H1 (cell line): ENCODE data around the gene ARHGEF38. TPM values are rescaled to one million over a fixed set of nuclear protein-coding genes. Genes with fewer than 3 reads are reported as not detected.

Experiments used
- CTCF ChIA-PET: fragments of 300-600 bp; sonication (Branson Sonifier 250); formaldehyde crosslinking; loops from one replicate; lab custom pipeline; 2021; ENCODE audit not compliant: partially characterized antibody; lab: Charles Lee
- POLR2A ChIA-PET: fragments of 300-600 bp; sonication (Branson Sonifier 250); formaldehyde crosslinking; loops from one replicate; lab custom pipeline; 2021; ENCODE audit warnings: inconsistent platforms; ENCODE audit not compliant: partially characterized antibody; lab: Charles Lee
- DNase-seq, 2 experiments: peaks; one replicate each; pipeline versions ENCODE4 v3.0.0 to v3.0.0-alpha.2; 2010 to 2022; ENCODE audit warnings: low spot score in 2 of 2, low read depth in 1 of 2, mixed read lengths in 1 of 2
- FAIRE-seq: peaks from 2 replicates; lab custom pipeline; 2011; peaks lifted over from hg19 to GRCh38; lab: Jason Lieb, UNC
- H2AFZ ChIP-seq: 2 replicates; pipeline ENCODE4 v1.8.1; 2012; ENCODE audit warnings: low read length, inconsistent platforms
- H2AK5ac ChIP-seq: 2 replicates; pipeline ENCODE4 v1.6.1; 2013; ENCODE audit warnings: low read depth, low read length
- H2BK120ac ChIP-seq: replicated peaks from 2 replicates; pipeline ENCODE3; 2013; ENCODE audit warnings: low read depth, low read length, inconsistent platforms
- H2BK12ac ChIP-seq: 2 replicates; pipeline ENCODE4 v1.6.1; 2013; ENCODE audit warnings: low read depth, low read length
- H2BK15ac ChIP-seq: 2 replicates; pipeline ENCODE4 v1.6.1; 2013; ENCODE audit warnings: low read length
- H2BK20ac ChIP-seq: 2 replicates; pipeline ENCODE4 v1.6.1; 2013; ENCODE audit warnings: low read length
- H2BK5ac ChIP-seq: 2 replicates; pipeline ENCODE4 v1.6.1; 2013; ENCODE audit warnings: low read depth, low read length
- H3K14ac ChIP-seq: 2 replicates; pipeline ENCODE4 v1.6.1; 2013; ENCODE audit warnings: inconsistent platforms; ENCODE audit not compliant: insufficient read length
- H3K18ac ChIP-seq: 2 replicates; pipeline ENCODE4 v1.6.1; 2013; ENCODE audit warnings: low read length; ENCODE audit errors: extremely low read depth
- H3K23ac ChIP-seq: 2 replicates; pipeline ENCODE4 v1.6.1; 2013; ENCODE audit warnings: inconsistent platforms; ENCODE audit not compliant: insufficient read length
- H3K23me2 ChIP-seq: 2 replicates; pipeline ENCODE4 v1.6.1; 2013; ENCODE audit warnings: low read depth, low read length
- H3K27ac ChIP-seq: 2 replicates; pipeline ENCODE4 v1.6.1; 2011; ENCODE audit warnings: low read depth, low read length, inconsistent platforms
- H3K27me3 ChIP-seq, 4 experiments: replicated peaks in 1 of 4; 1 replicate in 1 of 4; 2 replicates in 3 of 4; pipeline versions ENCODE4 v1.6.1 to v1.8.1; 2011 to 2013; ENCODE audit warnings: low read length in 3 of 4, mild to moderate bottlenecking in 3 of 4, inconsistent platforms in 2 of 4, mixed read lengths in 2 of 4, moderate library complexity in 1 of 4; ENCODE audit not compliant: control insufficient read depth in 3 of 4, insufficient read depth in 3 of 4; ENCODE audit errors: extremely low read depth in 1 of 4
- H3K36me3 ChIP-seq, 4 experiments: 2 replicates each; pipeline versions ENCODE4 v1.6.1 to v1.8.1; 2011 to 2013; ENCODE audit warnings: mild to moderate bottlenecking in 4 of 4, low read length in 3 of 4, moderate library complexity in 2 of 4, control low read depth in 1 of 4, inconsistent platforms in 1 of 4; ENCODE audit not compliant: insufficient read depth in 4 of 4, control insufficient read depth in 2 of 4
- H3K4ac ChIP-seq: replicated peaks from 2 replicates; pipeline ENCODE3; 2013; ENCODE audit warnings: low read length, low read depth, mixed read lengths, inconsistent platforms; ENCODE audit not compliant: insufficient read length
- H3K4me1 ChIP-seq, 4 experiments: replicated peaks in 1 of 4; 1 replicate in 1 of 4; 2 replicates in 3 of 4; pipeline versions ENCODE4 v1.6.1 to v1.8.1; 2011 to 2013; ENCODE audit warnings: low read length in 3 of 4, inconsistent platforms in 2 of 4, mixed read lengths in 1 of 4; ENCODE audit not compliant: insufficient read depth in 4 of 4, control insufficient read depth in 3 of 4
- H3K4me2 ChIP-seq, 2 experiments: 2 replicates each; pipeline versions ENCODE4 v1.6.1 to v1.8.1; 2011 to 2013; ENCODE audit warnings: low read depth in 2 of 2, low read length in 2 of 2, control low read depth in 1 of 2, inconsistent platforms in 1 of 2, mild to moderate bottlenecking in 1 of 2; ENCODE audit not compliant: insufficient read depth in 1 of 2
- H3K4me3 ChIP-seq, 4 experiments: fragments of 200-600, 300-600 bp in 1 of 4; sonication (generic), shearing (Covaris generic), sonication (Bioruptor Twin) in 1 of 4; 2 replicates each; pipeline versions ENCODE4 v1.5.1 to v1.8.1; 2011 to 2016; ENCODE audit warnings: low read length in 4 of 4, low read depth in 3 of 4, control low read depth in 2 of 4, inconsistent platforms in 2 of 4, mild to moderate bottlenecking in 2 of 4, mixed read lengths in 1 of 4, moderate library complexity in 1 of 4; ENCODE audit not compliant: insufficient read depth in 2 of 4; ENCODE audit errors: extremely low read depth in 1 of 4
- H3K56ac ChIP-seq: replicated peaks from 2 replicates; pipeline ENCODE3; 2013; ENCODE audit warnings: low read depth, mild to moderate bottlenecking, mixed read lengths, low read length, inconsistent platforms; ENCODE audit not compliant: insufficient read length
- H3K79me1 ChIP-seq: 2 replicates; pipeline ENCODE4 v1.6.1; 2013; ENCODE audit warnings: low read depth, low read length, control low read depth
- H3K79me2 ChIP-seq, 2 experiments: 2 replicates each; pipeline versions ENCODE4 v1.6.1 to v1.8.1; 2012 to 2013; ENCODE audit warnings: low read length in 2 of 2, mild to moderate bottlenecking in 2 of 2, inconsistent platforms in 1 of 2; ENCODE audit not compliant: insufficient read depth in 2 of 2, control insufficient read depth in 1 of 2
- H3K9ac ChIP-seq, 4 experiments: replicated peaks in 1 of 4; 1 replicate in 1 of 4; 2 replicates in 3 of 4; pipeline versions ENCODE4 v1.6.1 to v1.8.1; 2011 to 2013; ENCODE audit warnings: low read depth in 3 of 4, low read length in 3 of 4, control low read depth in 2 of 4, mild to moderate bottlenecking in 2 of 4, moderate library complexity in 2 of 4, inconsistent platforms in 1 of 4; ENCODE audit errors: extremely low read depth in 1 of 4
- H3K9me3 ChIP-seq, 2 experiments: 2 replicates each; pipeline versions ENCODE4 v1.6.1 to v1.8.1; 2012 to 2013; ENCODE audit warnings: mild to moderate bottlenecking in 2 of 2, moderate library complexity in 2 of 2, control low read depth in 1 of 2, inconsistent platforms in 1 of 2, low read depth in 1 of 2, low read length in 1 of 2, mixed read lengths in 1 of 2; ENCODE audit not compliant: insufficient read depth in 2 of 2
- H4K20me1 ChIP-seq, 2 experiments: replicated peaks in 1 of 2; 2 replicates each; pipeline versions ENCODE3 to v1.8.1; 2011 to 2013; ENCODE audit warnings: inconsistent platforms in 2 of 2, low read length in 2 of 2, mild to moderate bottlenecking in 1 of 2; ENCODE audit not compliant: insufficient read depth in 2 of 2, control insufficient read depth in 1 of 2
- H4K5ac ChIP-seq: 2 replicates; pipeline ENCODE4 v1.6.1; 2013; ENCODE audit warnings: low read length, low read depth, mixed read lengths, inconsistent platforms; ENCODE audit not compliant: insufficient read length
- H4K8ac ChIP-seq: 2 replicates; pipeline ENCODE4 v1.8.0; 2013; ENCODE audit warnings: mild to moderate bottlenecking, moderate library complexity, low read length, inconsistent platforms; ENCODE audit not compliant: insufficient read depth; ENCODE audit errors: extremely low read depth
- H4K91ac ChIP-seq: replicated peaks from 2 replicates; pipeline ENCODE3; 2013; ENCODE audit warnings: low read length, mixed read lengths, inconsistent platforms; ENCODE audit not compliant: insufficient read length
- FOSL1 ChIP-seq: IDR thresholded peaks from 2 replicates; pipeline ENCODE4 v1.6.1; 2011; ENCODE audit warnings: mild to moderate bottlenecking, low read depth, low read length, moderate library complexity; ENCODE audit not compliant: insufficient read depth
- RNF2 ChIP-seq: fragments of 200-900, 300-1000 bp; sonication (generic); IDR thresholded peaks from 2 replicates; pipeline ENCODE4 v1.7.1; 2016; ENCODE audit warnings: borderline replicate concordance, low read depth, mild to moderate bottlenecking, antibody characterized with exemption, low read length; ENCODE audit not compliant: poor library complexity, severe bottlenecking; ENCODE audit errors: missing control alignments
- SP2 ChIP-seq: IDR thresholded peaks from 2 replicates; pipeline ENCODE4 v1.6.1; 2012; ENCODE audit warnings: mild to moderate bottlenecking, low read length, inconsistent platforms
- WGBS, 2 experiments: shearing (Covaris generic) in 1 of 2; methylation state at CpG; one replicate each; pipeline versions ENCODE4 v1.1.6 to v1.1.7; 2013 to 2015; ENCODE audit warnings: low lambda C conversion rate in 2 of 2, mixed read lengths in 2 of 2, inconsistent platforms in 1 of 2, low coverage in 1 of 2, missing lambda C conversion rate in 1 of 2; ENCODE audit not compliant: insufficient replicate concordance in 2 of 2, insufficient coverage in 1 of 2, insufficient read length in 1 of 2; ENCODE audit errors: extremely low coverage in 1 of 2, missing lambda C conversion rate in 1 of 2; 5-methylcytosine and 5-hydroxymethylcytosine counted together
- polyA plus RNA-seq, 7 experiments: library from polyadenylated mRNA; depleted of rRNA in 3 of 7; stranded (reverse) in 5 of 7; unstranded in 2 of 7; fragments of >200 nt in 5 of 7; fragments of 200-250 nt in 2 of 7; gene quantifications; 1 replicate in 5 of 7; 2 replicates in 1 of 7; 4 replicates in 1 of 7; pipeline versions ENCODE4 v1.2.1 to v1.2.3, GENCODE V29; 2011 to 2013; ENCODE audit warnings: missing spikeins in 2 of 7, mixed read lengths in 2 of 7
- total RNA-seq: library from RNA; stranded (reverse); fragmentation: NEBNext Ultra II Directional; extraction: Animal tissue kit (Norgen Biotek cat#: 25700); gene quantifications from 2 replicates; pipeline ENCODE4 v1.2.1, GENCODE V29; 2021

ARHGEF38 gene
- total and polyA plus RNA-seq, 2 of the 8 experiments (the other 6 are each of a cell fraction or from before 2014, with no cell fraction given) = not detected

DNA sequence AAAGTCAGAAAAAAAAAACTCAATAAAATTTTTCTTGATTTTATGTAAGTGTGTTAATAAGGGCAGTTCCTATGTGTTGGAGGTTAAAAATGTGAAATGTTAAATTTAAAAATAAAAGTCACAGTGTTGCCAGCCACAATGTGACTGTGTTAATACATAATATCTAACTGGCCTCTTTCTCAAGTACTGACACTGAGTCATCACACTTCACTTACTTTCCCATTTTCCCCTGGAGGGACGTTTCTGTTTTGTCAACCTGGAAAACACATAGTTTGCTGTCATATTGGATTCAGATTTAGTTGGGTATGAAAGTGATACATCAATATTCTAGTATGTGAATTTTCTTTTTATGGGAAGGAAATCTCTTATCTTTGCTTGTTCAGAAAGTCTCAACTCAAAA is 46.4 kb downstream of the ARHGEF38 start:
- Histone ChIP-seq H3K27ac (no peak overlapping the region), H4K8ac (no peak overlapping the region), H3K79me2 (no peaks in the 10 kb centered on the region), H2AFZ (no peak overlapping the region), H3K27me3 (no peaks in the 10 kb centered on the region), H2BK20ac (no peak overlapping the region), H3K4ac (no peak overlapping the region), H3K18ac (no peak overlapping the region), H3K9me3 (no peaks in the 10 kb centered on the region), H2BK5ac (no peak overlapping the region), H2BK15ac (no peak overlapping the region), H3K36me3 (no peaks in the 10 kb centered on the region), H2AK5ac (no peak overlapping the region), H2BK120ac (no peak overlapping the region), H3K9ac (no peak overlapping the region), H2BK12ac (no peak overlapping the region), H3K4me2 (no peak overlapping the region), H4K20me1 (no peaks in the 10 kb centered on the region), H4K5ac (no peak overlapping the region), H3K4me3 (no peak overlapping the region), H3K56ac (no peak overlapping the region), H3K23me2 (no peaks in the 10 kb centered on the region), H4K91ac (no peak overlapping the region), H3K79me1 (no peaks in the 10 kb centered on the region), H3K4me1 (no peaks in the 10 kb centered on the region), H3K23ac (no peak overlapping the region), H3K14ac (no peak overlapping the region)
- DNase-seq (no peak), FAIRE-seq (no peak)
- ChIA-PET CTCF (no interaction called here), POLR2A (no interaction called here)
- WGBS, 2 experiments = 75% methylated on average over 1 of the region's 1 CpG; no CpG with 5 or more reads in 1 of the 2 experiments
- TF ChIP-seq FOSL1 (no peak), RNF2 (no peak), SP2 (no peak)
